ENCODE data around the gene ZNF460. TPM values are rescaled to one million over a fixed set of nuclear protein-coding genes. Genes with fewer than 3 reads are reported as not detected.

ZNF460 gene
- total and polyA plus RNA-seq, 2 of the 13 experiments (the other 11 are each of a cell fraction or from before 2014, with no cell fraction given) = 14.5 to 44.8 TPM

- TF ChIP-seq NFKBIZ (CRISPR knock-in tag; IDR thresholded peaks at IDR 0.05) (no peak), MXD1 (CRISPR knock-in tag; IDR thresholded peaks at IDR 0.05) (no peak; the same call in none of the 2 replicates), UBTF (CRISPR knock-in tag; IDR thresholded peaks at IDR 0.05) (peak; percentile 27; the same call in 1 of the 2 replicates), ZNF749 (CRISPR knock-in tag; IDR thresholded peaks at IDR 0.05; ENCODE audit: borderline replicate concordance) (no peak), KMT2A (CRISPR knock-in tag; IDR thresholded peaks at IDR 0.05) (peak; percentile 81), EZH2 (conservative IDR thresholded peaks at IDR 0.05; ENCODE audit: low read depth, low read length) (no peak), CENPBD1 (CRISPR knock-in tag; IDR thresholded peaks at IDR 0.05; ENCODE audit: borderline replicate concordance, low read depth) (no peak), ZNF543 (CRISPR knock-in tag; IDR thresholded peaks at IDR 0.05) (no peak), MEIS2 (CRISPR knock-in tag; IDR thresholded peaks at IDR 0.05) (peak; percentile 42; the same call in 1 of the 2 replicates), THAP9 (CRISPR knock-in tag; IDR thresholded peaks at IDR 0.05; ENCODE audit: borderline replicate concordance) (peak; percentile 38; the same call in 1 of the 2 replicates), POLR2AphosphoS5 (IDR thresholded peaks at IDR 0.05; ENCODE audit: low read depth, low read length) (peak; percentile 87), FOSL2 (CRISPR knock-in tag; IDR thresholded peaks at IDR 0.05) (peak; percentile 69), ZBTB25 (CRISPR knock-in tag; IDR thresholded peaks at IDR 0.05) (no peak), ATM (IDR thresholded peaks at IDR 0.05; ENCODE audit: borderline replicate concordance) (no peak), PAX8 (CRISPR knock-in tag; IDR thresholded peaks at IDR 0.05; ENCODE audit: borderline replicate concordance) (no peak), ZNF512B (CRISPR knock-in tag; IDR thresholded peaks at IDR 0.05; ENCODE audit: borderline replicate concordance) (no peak), ZMYM2 (CRISPR knock-in tag; IDR thresholded peaks at IDR 0.05) (no peak)
Observed at GRCh38 chr19:57320180-57321084, 40.1 kb downstream of the ZNF460 start, which contains the start of gene ZNF543 (continued).
